ENCODE results near the gene PRR29. TPM values are rescaled to one million over a fixed set of nuclear protein-coding genes. Genes with fewer than 3 reads are reported as not detected.

The PRR29 gene
- total RNA-seq, 5 donors from 2014 or later (not counting 1 experiment from before 2014, with no cell fraction given), result 0.50 to 1.9 (median 1.1) TPM

DNA sequence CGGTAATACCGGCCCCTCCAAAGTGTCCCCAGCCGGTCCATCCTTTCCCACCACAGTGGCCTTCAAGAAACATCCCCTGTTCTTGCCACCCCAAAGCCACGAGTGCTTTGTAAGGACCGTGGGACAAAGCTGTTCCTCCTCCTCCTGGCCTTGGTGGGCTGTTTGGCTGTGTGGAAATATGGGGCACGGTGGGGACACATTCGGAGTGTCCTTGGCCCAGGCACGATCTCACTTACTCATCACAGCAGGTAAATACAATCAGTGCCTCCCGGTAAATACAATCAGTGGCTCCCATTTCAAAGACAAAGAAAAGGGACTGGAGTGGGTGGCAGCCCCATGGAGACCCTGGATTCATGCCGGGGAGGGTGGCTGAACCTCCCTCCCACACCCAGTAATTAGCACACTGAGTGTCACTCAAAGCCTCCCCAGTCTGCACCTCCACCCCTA, 35.8 kb upstream of the PRR29 start:
- Mint-ChIP-seq H3K4me3 (no peak overlapping the region), H3K27me3 (no peaks in the 10 kb centered on the region), H3K27ac (no peak overlapping the region), H3K9me3 (no peaks in the 10 kb centered on the region), H3K4me1 (peaks cover 10 to 16% (median 13%) of the 10 kb centered on the region in 3 donors), H3K36me3 (no peaks in the 10 kb centered on the region)
- H3K27ac ChIP-seq (ENCODE audit: low read length), result no peak overlapping the region
- peaks cover 0 to 19% of the 10 kb centered on the region in 2 experiments for H3K4me1 ChIP-seq (ENCODE audit: control insufficient read depth in 1 of 2, extremely low read depth in 1 of 2, insufficient read depth in 2 of 2, low read length in 2 of 2)
- no peaks in the 10 kb centered on the region for H3K36me3 ChIP-seq (ENCODE audit: control insufficient read depth in 2 of 2, extremely low read depth in 1 of 2, insufficient read depth in 1 of 2, low read length in 1 of 2)
- no peaks in the 10 kb centered on the region for H3K9me3 ChIP-seq
- ATAC-seq (replicated peaks in 1 of 4) (no peak), DNase-seq (no peak)
- H3K4me3 ChIP-seq (ENCODE audit: control insufficient read depth in 1 of 2, extremely low read depth in 1 of 2, low read length in 1 of 2), result no peak overlapping the region
- POLR2A ChIA-PET, result interaction anchor here (0.6 to 0.8 kb wide), 3 partner anchors 19 to 183 kb away, joined by 3 to 7 read pairs (median 6); no protein-coding TSS in a partner anchor
- CTCF ChIA-PET, result interaction anchor here (0.5 to 1.3 kb wide), 2 partner anchors 55 to 1849 kb away, joined by 4 to 5 read pairs; no protein-coding TSS in a partner anchor
- H3K27me3 ChIP-seq (replicated peaks in 1 of 2; ENCODE audit: control insufficient read depth in 2 of 2, extremely low read depth in 1 of 2, insufficient read depth in 2 of 2, low read length in 1 of 2), result no peaks in the 10 kb centered on the region
- WGBS (ENCODE audit: insufficient coverage), result 100% methylated on average over 4 of the region's 10 CpGs

DNA sequence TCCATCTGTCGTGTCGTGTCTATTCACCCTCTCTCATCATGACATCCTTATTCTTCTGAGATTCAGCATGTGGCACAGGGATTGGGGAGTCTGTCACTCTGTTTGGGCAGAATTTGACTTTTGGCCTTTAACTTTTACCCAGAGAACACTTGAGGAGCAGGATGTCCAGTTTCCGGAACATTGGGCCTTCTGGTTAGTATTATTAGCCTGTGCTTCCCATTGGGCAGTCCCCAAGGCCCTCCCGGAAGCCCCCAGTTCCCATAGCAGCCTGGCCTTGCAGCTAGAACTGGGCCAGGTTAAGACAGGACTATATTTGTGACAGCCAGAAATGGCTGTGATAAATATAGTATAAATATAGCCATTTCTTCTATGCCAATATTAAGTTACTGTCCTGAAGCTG, 35.0 kb upstream of the PRR29 start:
- POLR2A ChIA-PET, result no interaction called here
- Mint-ChIP-seq H3K4me1 (peaks cover 11 to 18% (median 14%) of the 10 kb centered on the region in 3 donors), H3K36me3 (no peaks in the 10 kb centered on the region), H3K4me3 (no peak overlapping the region), H3K9me3 (no peaks in the 10 kb centered on the region), H3K27me3 (no peaks in the 10 kb centered on the region), H3K27ac (no peak overlapping the region)
- Histone ChIP-seq H3K9me3 (no peaks in the 10 kb centered on the region), H3K4me3 (ENCODE audit: control insufficient read depth in 1 of 2, extremely low read depth in 1 of 2, low read length in 1 of 2) (no peak overlapping the region), H3K27ac (ENCODE audit: low read length) (no peak overlapping the region), H3K36me3 (ENCODE audit: control insufficient read depth in 2 of 2, extremely low read depth in 1 of 2, insufficient read depth in 1 of 2, low read length in 1 of 2) (no peaks in the 10 kb centered on the region), H3K27me3 (replicated peaks in 1 of 2; ENCODE audit: control insufficient read depth in 2 of 2, extremely low read depth in 1 of 2, insufficient read depth in 2 of 2, low read length in 1 of 2) (no peaks in the 10 kb centered on the region), H3K4me1 (ENCODE audit: control insufficient read depth in 1 of 2, extremely low read depth in 1 of 2, insufficient read depth in 2 of 2, low read length in 2 of 2) (peaks cover 0 to 26% of the 10 kb centered on the region in 2 experiments)
- no peak for ATAC-seq (replicated peaks in 1 of 4)
- WGBS (ENCODE audit: insufficient coverage), result 95% methylated on average over 2 of the region's 4 CpGs
- CTCF ChIA-PET, result no interaction called here
- no peak for DNase-seq

DNA sequence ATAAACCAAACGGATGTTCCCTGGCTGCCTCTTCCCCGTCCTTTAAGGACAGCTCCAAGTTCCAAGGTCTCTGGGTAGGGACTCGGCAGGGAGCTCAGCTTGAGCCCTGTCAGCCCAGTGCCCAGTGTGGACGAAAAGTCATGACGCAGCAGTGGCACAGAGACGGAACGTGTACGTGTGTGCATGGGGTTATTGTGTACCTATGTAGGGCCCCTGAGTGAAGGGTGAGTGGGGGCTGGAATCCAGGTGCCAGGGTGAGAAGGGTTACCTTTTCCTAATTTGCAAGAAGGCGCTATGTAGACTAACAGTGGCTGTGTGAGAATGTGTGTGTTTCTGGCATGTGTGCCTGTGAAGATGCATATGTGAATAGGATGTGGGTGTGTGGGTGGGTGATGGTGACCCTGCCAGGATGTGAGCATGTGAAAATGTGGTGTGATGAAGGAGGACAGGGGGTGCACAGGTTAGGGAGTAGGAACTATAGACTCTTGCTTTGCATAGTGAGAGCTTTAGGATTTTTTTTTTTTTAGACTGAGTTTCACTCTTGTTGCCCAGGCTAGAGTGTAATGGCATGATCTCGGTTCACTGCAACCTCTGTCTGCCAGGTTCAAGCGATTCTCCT, 31.4 kb upstream of the PRR29 start:
- DNase-seq (peak in 31 of 35 experiments; percentile 17 to 81 (median 59)), ATAC-seq (replicated peaks in 1 of 4) (peak; percentile 67 to 99 (median 82))
- no peaks in the 10 kb centered on the region for H3K27me3 Mint-ChIP-seq
- Histone ChIP-seq H3K9me3 (no peaks in the 10 kb centered on the region), H3K27me3 (replicated peaks in 1 of 2; ENCODE audit: control insufficient read depth in 2 of 2, extremely low read depth in 1 of 2, insufficient read depth in 2 of 2, low read length in 1 of 2) (no peaks in the 10 kb centered on the region), H3K4me3 (ENCODE audit: control insufficient read depth in 1 of 2, extremely low read depth in 1 of 2, low read length in 1 of 2) (no peak overlapping the region), H3K27ac (ENCODE audit: low read length) (no peak overlapping the region), H3K36me3 (ENCODE audit: control insufficient read depth in 2 of 2, extremely low read depth in 1 of 2, insufficient read depth in 1 of 2, low read length in 1 of 2) (no peaks in the 10 kb centered on the region), H3K4me1 (ENCODE audit: control insufficient read depth in 1 of 2, extremely low read depth in 1 of 2, insufficient read depth in 2 of 2, low read length in 2 of 2) (peaks cover 0 to 29% of the 10 kb centered on the region in 2 experiments)
- 67% methylated on average over 11 of the region's 11 CpGs for WGBS (ENCODE audit: insufficient coverage)
- ChIA-PET POLR2A (interaction anchor here in 1 of 2 donors (0.6 kb wide), 1 partner anchor 19 kb away, joined by 4 read pairs; no protein-coding TSS in a partner anchor), CTCF (interaction anchor here (0.6 to 1.0 kb wide), 4 partner anchors 52 to 167 kb away, joined by 3 read pairs; no protein-coding TSS in a partner anchor)
- H3K4me1 Mint-ChIP-seq, result peaks cover 11 to 16% (median 14%) of the 10 kb centered on the region in 3 donors
- H3K27ac Mint-ChIP-seq, result peak overlapping the region in 1 of 2 donors; percentile 1
- H3K36me3 Mint-ChIP-seq, result no peaks in the 10 kb centered on the region
- no peak overlapping the region for H3K4me3 Mint-ChIP-seq
- H3K9me3 Mint-ChIP-seq, result no peaks in the 10 kb centered on the region

DNA sequence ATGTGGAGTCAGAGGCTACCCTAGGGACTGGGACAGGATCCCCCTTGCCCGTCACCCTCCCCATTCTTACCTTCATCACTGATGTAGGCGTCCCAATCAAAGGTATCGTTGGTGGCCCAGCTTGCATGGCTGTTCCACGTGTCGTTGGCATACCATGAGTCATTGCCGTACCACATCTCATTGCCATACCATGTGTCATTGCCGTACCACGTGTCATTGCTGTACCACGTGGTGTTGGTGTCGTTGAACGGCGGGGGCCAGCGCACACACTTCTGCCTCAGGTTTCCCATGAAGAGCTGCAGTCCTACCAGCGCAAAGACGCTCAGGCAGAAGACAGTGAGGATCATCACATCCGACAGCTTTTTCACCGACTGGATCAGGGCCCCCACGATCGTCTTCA, 30.2 kb upstream of the PRR29 start:
- Histone ChIP-seq H3K36me3 (ENCODE audit: control insufficient read depth in 2 of 2, extremely low read depth in 1 of 2, insufficient read depth in 1 of 2, low read length in 1 of 2) (no peaks in the 10 kb centered on the region), H3K27ac (ENCODE audit: low read length) (no peak overlapping the region), H3K27me3 (replicated peaks in 1 of 2; ENCODE audit: control insufficient read depth in 2 of 2, extremely low read depth in 1 of 2, insufficient read depth in 2 of 2, low read length in 1 of 2) (no peaks in the 10 kb centered on the region), H3K4me3 (ENCODE audit: control insufficient read depth in 1 of 2, extremely low read depth in 1 of 2, low read length in 1 of 2) (no peak overlapping the region), H3K4me1 (ENCODE audit: control insufficient read depth in 1 of 2, extremely low read depth in 1 of 2, insufficient read depth in 2 of 2, low read length in 2 of 2) (peaks cover 0 to 29% of the 10 kb centered on the region in 2 experiments), H3K9me3 (no peaks in the 10 kb centered on the region)
- DNase-seq, result no peak
- ChIA-PET POLR2A (no interaction called here), CTCF (interaction anchor here in 1 of 2 donors (0.7 kb wide), 1 partner anchor 778 kb away, joined by 4 read pairs; no protein-coding TSS in a partner anchor)
- Mint-ChIP-seq H3K27me3 (no peaks in the 10 kb centered on the region), H3K36me3 (no peaks in the 10 kb centered on the region), H3K4me3 (no peak overlapping the region), H3K4me1 (peaks cover 11 to 14% (median 11%) of the 10 kb centered on the region in 3 donors), H3K9me3 (no peaks in the 10 kb centered on the region), H3K27ac (no peak overlapping the region)
- 76% methylated on average over 15 of the region's 19 CpGs for WGBS (ENCODE audit: insufficient coverage)
- ATAC-seq (replicated peaks in 1 of 4), result no peak

DNA sequence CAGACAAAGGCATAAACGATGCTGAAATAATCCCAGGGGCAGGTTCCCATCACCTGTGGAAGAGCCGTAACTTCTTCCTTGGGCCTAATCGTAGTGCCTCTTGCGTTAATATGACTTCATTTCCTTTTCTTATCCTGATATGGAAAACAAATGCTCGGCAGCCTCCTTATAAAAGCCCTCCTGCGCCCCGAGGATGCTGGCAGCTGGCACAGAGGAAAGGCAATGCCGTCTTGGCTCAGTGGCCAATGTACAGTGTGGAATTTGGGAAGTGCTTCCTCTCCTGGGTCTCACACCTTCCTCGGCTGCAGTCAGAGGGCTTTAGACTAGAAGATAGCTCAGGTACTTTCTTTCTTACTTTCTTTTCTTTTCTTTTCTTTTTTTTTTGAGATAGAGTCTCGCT, 28.9 kb upstream of the PRR29 start:
- CTCF ChIA-PET, result interaction anchor here in 1 of 2 donors (0.7 kb wide), 1 partner anchor 273 kb away, joined by 3 read pairs; no protein-coding TSS in a partner anchor
- no peaks in the 10 kb centered on the region for H3K9me3 Mint-ChIP-seq
- Histone ChIP-seq H3K27me3 (replicated peaks in 1 of 2; ENCODE audit: control insufficient read depth in 2 of 2, extremely low read depth in 1 of 2, insufficient read depth in 2 of 2, low read length in 1 of 2) (peaks cover 0 to 8% of the 10 kb centered on the region in 2 experiments), H3K4me3 (ENCODE audit: control insufficient read depth in 1 of 2, extremely low read depth in 1 of 2, low read length in 1 of 2) (no peak overlapping the region), H3K36me3 (ENCODE audit: control insufficient read depth in 2 of 2, extremely low read depth in 1 of 2, insufficient read depth in 1 of 2, low read length in 1 of 2) (no peaks in the 10 kb centered on the region), H3K27ac (ENCODE audit: low read length) (no peak overlapping the region), H3K9me3 (no peaks in the 10 kb centered on the region), H3K4me1 (ENCODE audit: control insufficient read depth in 1 of 2, extremely low read depth in 1 of 2, insufficient read depth in 2 of 2, low read length in 2 of 2) (peaks cover 0 to 29% of the 10 kb centered on the region in 2 experiments)
- H3K27me3 Mint-ChIP-seq, result no peaks in the 10 kb centered on the region
- H3K4me3 Mint-ChIP-seq, result no peak overlapping the region
- POLR2A ChIA-PET, result no interaction called here
- no peak overlapping the region for H3K27ac Mint-ChIP-seq
- no peaks in the 10 kb centered on the region for H3K36me3 Mint-ChIP-seq
- 86% methylated on average over 6 of the region's 10 CpGs for WGBS (ENCODE audit: insufficient coverage)
- no peak for ATAC-seq (replicated peaks in 1 of 4)
- DNase-seq, result no peak
- H3K4me1 Mint-ChIP-seq, result peaks cover 11 to 14% (median 11%) of the 10 kb centered on the region in 3 donors

DNA sequence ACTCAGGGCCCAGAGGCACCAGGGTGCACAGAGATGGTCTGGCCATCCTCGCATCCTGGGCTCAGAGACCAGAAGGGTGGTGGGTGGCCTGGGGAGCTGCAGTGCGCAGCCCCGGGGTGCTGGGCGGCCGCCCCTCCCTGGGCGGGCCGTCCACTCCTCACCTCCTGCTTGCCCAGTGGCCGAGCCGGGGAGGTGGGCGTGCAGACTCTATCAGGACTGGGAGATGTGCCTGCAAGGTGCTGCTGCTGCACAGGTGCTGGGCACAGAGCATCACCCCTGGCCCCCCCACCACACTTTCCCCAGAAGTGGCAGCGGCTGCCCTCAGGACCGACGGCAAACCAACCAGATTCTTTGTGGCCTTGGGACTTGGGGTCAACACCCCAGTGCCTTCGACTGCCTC, 25.4 kb upstream of the PRR29 start, which contains the start of gene SCN4A:
Gene SCN4A, minus strand, starts transcription at position 123 of the 400 bp plus-strand sequence. Its CDS starts 77 bp downstream, at position 46.
- H3K27me3 ChIP-seq (replicated peaks in 1 of 2; ENCODE audit: control insufficient read depth in 2 of 2, extremely low read depth in 1 of 2, insufficient read depth in 2 of 2, low read length in 1 of 2), result peaks cover 0 to 16% of the 10 kb centered on the region in 2 experiments
- H3K9me3 ChIP-seq, result no peaks in the 10 kb centered on the region
- Mint-ChIP-seq H3K27ac (peak within 1 kb of the TSS in 1 of 2 donors; percentile 36), H3K27me3 (no peaks in the 10 kb centered on the region), H3K9me3 (no peaks in the 10 kb centered on the region), H3K4me1 (peaks cover 0 to 14% (median 2%) of the 10 kb centered on the region in 3 donors), H3K36me3 (no peaks in the 10 kb centered on the region), H3K4me3 (no peak within 1 kb of the TSS)
- DNase-seq (no peak), ATAC-seq (replicated peaks in 1 of 4) (no peak)
- peaks cover 0 to 13% of the 10 kb centered on the region in 2 experiments for H3K4me1 ChIP-seq (ENCODE audit: control insufficient read depth in 1 of 2, extremely low read depth in 1 of 2, insufficient read depth in 2 of 2, low read length in 2 of 2)
- CTCF ChIA-PET, result no interaction called here
- WGBS (ENCODE audit: insufficient coverage), result 90% methylated on average over 7 of the region's 14 CpGs
- POLR2A ChIA-PET, result no interaction called here
- no peaks in the 10 kb centered on the region for H3K36me3 ChIP-seq (ENCODE audit: control insufficient read depth in 2 of 2, extremely low read depth in 1 of 2, insufficient read depth in 1 of 2, low read length in 1 of 2)
- H3K27ac ChIP-seq (ENCODE audit: low read length), result no peak within 1 kb of the TSS
- H3K4me3 ChIP-seq (ENCODE audit: control insufficient read depth in 1 of 2, extremely low read depth in 1 of 2, low read length in 1 of 2), result no peak within 1 kb of the TSS

Data from T-cell (primary cell).